ENCODE results near the gene MIF4GD. TPM values are rescaled to one million over a fixed set of nuclear protein-coding genes. Genes with fewer than 3 reads are reported as not detected.

The MIF4GD gene
- total RNA-seq, 1 experiment from 2014 or later = 14.7 TPM

DNA sequence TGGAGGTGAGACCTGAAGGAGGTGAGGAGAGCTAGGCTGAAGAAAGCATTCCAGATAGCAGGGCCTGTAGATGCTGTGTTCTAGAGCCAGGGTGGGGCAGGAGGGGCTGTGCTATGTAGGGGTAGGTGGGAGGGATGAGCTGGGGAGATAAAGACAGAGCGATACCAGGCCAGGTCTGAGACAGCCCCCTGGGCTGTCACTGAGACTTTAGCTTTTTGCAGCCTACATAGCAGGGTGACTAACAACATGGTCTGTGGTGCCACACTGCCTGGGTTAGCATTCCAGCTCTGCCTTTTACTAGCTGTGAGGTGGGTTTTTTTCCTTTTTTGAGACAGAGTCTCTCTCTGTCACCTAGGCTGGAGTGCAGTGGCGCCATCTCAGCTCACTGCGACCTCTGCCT lies 51.2 kb downstream of the MIF4GD start:
- Histone ChIP-seq H3K36me3 (ENCODE audit: insufficient read depth, low read length, poor library complexity, severe bottlenecking) (peaks cover 53% of the 10 kb centered on the region), H3K4me3 (ENCODE audit: low read depth, low read length, poor library complexity, severe bottlenecking) (no peak overlapping the region), H3K27ac (ENCODE audit: low read depth, low read length, poor library complexity, severe bottlenecking) (no peak overlapping the region), H3K27me3 (replicated peaks; ENCODE audit: insufficient read depth, low read depth, low read length, poor library complexity) (no peaks in the 10 kb centered on the region), H3K9me3 (ENCODE audit: low read depth, low read length, poor library complexity, severe bottlenecking) (no peaks in the 10 kb centered on the region), H3K4me1 (ENCODE audit: insufficient read depth, low read length, poor library complexity, severe bottlenecking) (no peaks in the 10 kb centered on the region)
- CTCF ChIA-PET = no interaction called here
- intact Hi-C loops (cut with micrococcal nuclease; ENCODE audit: unreplicated experiment) = no loop called here
- POLR2A ChIA-PET (ENCODE audit: low non-redundant PET) = no interaction called here
- no peak for TF ChIP-seq CTCF (conservative IDR thresholded peaks at IDR 0.05; ENCODE audit: low read depth, low read length)
- TF ChIP-seq EZH2 (IDR thresholded peaks at IDR 0.05; ENCODE audit: borderline replicate concordance, low read depth, low read length, poor library complexity, severe bottlenecking) = no peak
- DNase-seq (ENCODE audit: low spot score) = no peak
- no TSS peak for BruUV-seq (replicated peaks)

- TF ChIP-seq EZH2 (IDR thresholded peaks at IDR 0.05; ENCODE audit: borderline replicate concordance, low read depth, low read length, poor library complexity, severe bottlenecking) (no peak), CTCF (conservative IDR thresholded peaks at IDR 0.05; ENCODE audit: low read depth, low read length) (no peak)
- Histone ChIP-seq H3K4me3 (ENCODE audit: low read depth, low read length, poor library complexity, severe bottlenecking) (no peak overlapping the region), H3K36me3 (ENCODE audit: insufficient read depth, low read length, poor library complexity, severe bottlenecking) (peaks cover 65% of the 10 kb centered on the region), H3K27ac (ENCODE audit: low read depth, low read length, poor library complexity, severe bottlenecking) (no peak overlapping the region), H3K27me3 (replicated peaks; ENCODE audit: insufficient read depth, low read depth, low read length, poor library complexity) (no peaks in the 10 kb centered on the region), H3K4me1 (ENCODE audit: insufficient read depth, low read length, poor library complexity, severe bottlenecking) (no peaks in the 10 kb centered on the region), H3K9me3 (ENCODE audit: low read depth, low read length, poor library complexity, severe bottlenecking) (no peaks in the 10 kb centered on the region)
- no TSS peak for BruUV-seq (replicated peaks)
- POLR2A ChIA-PET (ENCODE audit: low non-redundant PET) = no interaction called here
- DNase-seq (ENCODE audit: low spot score) = no peak
- intact Hi-C loops (cut with micrococcal nuclease; ENCODE audit: unreplicated experiment) = no loop called here
- CTCF ChIA-PET = no interaction called here
Measured at GRCh38 chr17:75218131-75218530, 52.9 kb downstream of the MIF4GD start.

Other genes starting within 250 kb of the MIF4GD start
- gene ATP5PD, start 224.3 kb downstream of the MIF4GD start, total RNA-seq (2021) = 291 and 311 TPM in 2 replicates
- gene KCTD2, start 224.0 kb downstream of the MIF4GD start, total RNA-seq (2021) = 25.6 and 25.7 TPM in 2 replicates
- 0.80 and 3.1 TPM in 2 replicates for gene SLC16A5, start 183.3 kb downstream of the MIF4GD start, total RNA-seq (2021)
- gene ARMC7, start 161.3 kb downstream of the MIF4GD start, total RNA-seq (2021) = 11.8 and 12.3 TPM in 2 replicates
- 43.3 and 50.0 TPM in 2 replicates for gene NT5C, start 139.5 kb downstream of the MIF4GD start, total RNA-seq (2021)
- gene JPT1, start 116.7 kb downstream of the MIF4GD start, total RNA-seq (2021) = 493 and 526 TPM in 2 replicates
- gene SUMO2, start 88.3 kb downstream of the MIF4GD start, total RNA-seq (2021) = 681 and 703 TPM in 2 replicates
- gene NUP85, start 65.6 kb downstream of the MIF4GD start, total RNA-seq (2021) = 140 and 156 TPM in 2 replicates
- 52.7 and 55.8 TPM in 2 replicates for gene GGA3, start 9.6 kb downstream of the MIF4GD start, total RNA-seq (2021)
- 103 and 105 TPM in 2 replicates for gene MRPS7, start 9.4 kb downstream of the MIF4GD start, total RNA-seq (2021)
- 40.0 and 45.0 TPM in 2 replicates for gene SLC25A19, start 18.2 kb upstream of the MIF4GD start, total RNA-seq (2021)
- 95.2 and 101 TPM in 2 replicates for gene GRB2, start 134.4 kb upstream of the MIF4GD start, total RNA-seq (2021)
- 67.0 and 84.7 TPM in 2 replicates for gene TMEM94, start 185.4 kb upstream of the MIF4GD start, total RNA-seq (2021)
- gene CASKIN2, start 244.3 kb upstream of the MIF4GD start, total RNA-seq (2021) = 32.6 and 32.7 TPM in 2 replicates
- 36.5 and 36.6 TPM in 2 replicates for gene TSEN54, start 245.3 kb upstream of the MIF4GD start, total RNA-seq (2021)